ENCODE data around the gene DDAH1. TPM values are rescaled to one million over a fixed set of nuclear protein-coding genes. Genes with fewer than 3 reads are reported as not detected.

The DDAH1 gene
- total RNA-seq, 1 experiment from 2014 or later, result 36.3 TPM

DNA sequence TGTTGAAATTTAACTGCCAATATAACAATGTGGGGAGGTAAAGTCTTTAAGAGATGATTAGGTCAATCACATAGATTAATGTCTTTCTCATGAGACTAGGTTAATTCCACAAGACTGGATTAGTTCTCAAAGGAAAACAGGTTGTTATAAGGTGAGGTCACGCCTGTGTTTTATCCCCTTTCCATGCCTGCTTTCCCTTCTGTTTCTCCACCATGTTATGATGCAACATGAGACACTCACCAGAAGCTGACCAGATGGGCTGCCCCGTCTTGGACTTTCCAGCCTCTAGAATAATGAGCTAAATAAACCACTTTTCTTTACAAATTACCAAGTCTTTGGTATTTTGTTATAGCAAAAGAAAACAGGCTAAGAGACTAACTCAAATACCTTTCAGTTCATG lies 70.8 kb downstream of the DDAH1 start:
- no peak overlapping the region for H3K23ac ChIP-seq (ENCODE audit: insufficient read length, low read depth, low read length)
- no peaks in the 10 kb centered on the region for H3K23me2 ChIP-seq (ENCODE audit: insufficient read length, low read depth, low read length, poor library complexity, severe bottlenecking)
- peak overlapping the region; percentile 24 to 96 (median 72); a peak in 4 of 7 replicates for H3K27ac Mint-ChIP-seq
- peak overlapping the region; percentile 5 for H3K27ac ChIP-seq (ENCODE audit: insufficient read length, low read depth, low read length)
- H3K4me1 Mint-ChIP-seq, result peaks cover 44 to 51% of the 10 kb centered on the region in 2 experiments
- no peak overlapping the region for H2BK5ac ChIP-seq (ENCODE audit: insufficient read length, low read length)
- H2BK15ac ChIP-seq (ENCODE audit: low read depth, low read length), result no peak overlapping the region
- H3K4me2 ChIP-seq (ENCODE audit: insufficient read depth, insufficient read length, low read length), result no peak overlapping the region
- H4K91ac ChIP-seq (ENCODE audit: insufficient read length, low read depth, low read length), result no peak overlapping the region
- H2AK5ac ChIP-seq (ENCODE audit: insufficient read length, low read length), result no peak overlapping the region
- H3T11ph ChIP-seq (ENCODE audit: low read length), result no peak overlapping the region
- H3K4me1 ChIP-seq (ENCODE audit: insufficient read depth, low read length), result peaks cover 5% of the 10 kb centered on the region; the same call in 1 of the 2 replicates
- no peak overlapping the region for H4K5ac ChIP-seq (ENCODE audit: insufficient read length, low read depth, low read length)
- H3K79me1 ChIP-seq (ENCODE audit: insufficient read depth, low read depth, low read length, poor library complexity, severe bottlenecking), result no peaks in the 10 kb centered on the region
- no peak overlapping the region for H2BK120ac ChIP-seq (ENCODE audit: low read depth, low read length, poor library complexity, severe bottlenecking)
- H4K8ac ChIP-seq (replicated peaks; ENCODE audit: insufficient read length, low read depth, low read length), result no peak overlapping the region
- no peak for DNase-seq
- peaks cover 1% of the 10 kb centered on the region for H3K27me3 Mint-ChIP-seq (ENCODE audit: low read depth)
- H3K9me3 ChIP-seq (ENCODE audit: control insufficient read depth, low read depth, low read length), result no peaks in the 10 kb centered on the region
- no peaks in the 10 kb centered on the region for H3K27me3 ChIP-seq (ENCODE audit: insufficient read depth, low read length)
- H3K79me2 ChIP-seq (ENCODE audit: insufficient read depth, low read length), result no peaks in the 10 kb centered on the region; the same call in 1 of the 2 replicates
- no CpG with 5 or more reads among the region's 2 CpGs for WGBS (ENCODE audit: extremely low coverage, insufficient read length, low lambda C conversion rate)
- H3K4ac ChIP-seq (ENCODE audit: low read depth, low read length), result no peak overlapping the region
- peaks cover 4% of the 10 kb centered on the region in 2 experiments; a peak in 2 of 5 replicates for H3K9me3 Mint-ChIP-seq
- H3K14ac ChIP-seq (ENCODE audit: insufficient read depth, low read length), result no peak overlapping the region
- no peak overlapping the region for H3K56ac ChIP-seq (ENCODE audit: insufficient read length, low read depth, low read length)
- H2BK20ac ChIP-seq (ENCODE audit: low read depth, low read length, poor library complexity, severe bottlenecking), result no peak overlapping the region
- TF ChIP-seq, protein P1, sequence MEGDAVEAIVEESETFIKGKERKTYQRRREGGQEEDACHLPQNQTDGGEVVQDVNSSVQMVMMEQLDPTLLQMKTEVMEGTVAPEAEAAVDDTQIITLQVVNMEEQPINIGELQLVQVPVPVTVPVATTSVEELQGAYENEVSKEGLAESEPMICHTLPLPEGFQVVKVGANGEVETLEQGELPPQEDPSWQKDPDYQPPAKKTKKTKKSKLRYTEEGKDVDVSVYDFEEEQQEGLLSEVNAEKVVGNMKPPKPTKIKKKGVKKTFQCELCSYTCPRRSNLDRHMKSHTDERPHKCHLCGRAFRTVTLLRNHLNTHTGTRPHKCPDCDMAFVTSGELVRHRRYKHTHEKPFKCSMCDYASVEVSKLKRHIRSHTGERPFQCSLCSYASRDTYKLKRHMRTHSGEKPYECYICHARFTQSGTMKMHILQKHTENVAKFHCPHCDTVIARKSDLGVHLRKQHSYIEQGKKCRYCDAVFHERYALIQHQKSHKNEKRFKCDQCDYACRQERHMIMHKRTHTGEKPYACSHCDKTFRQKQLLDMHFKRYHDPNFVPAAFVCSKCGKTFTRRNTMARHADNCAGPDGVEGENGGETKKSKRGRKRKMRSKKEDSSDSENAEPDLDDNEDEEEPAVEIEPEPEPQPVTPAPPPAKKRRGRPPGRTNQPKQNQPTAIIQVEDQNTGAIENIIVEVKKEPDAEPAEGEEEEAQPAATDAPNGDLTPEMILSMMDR (conservative IDR thresholded peaks at IDR 0.05), result no peak
- H2BK12ac ChIP-seq (ENCODE audit: insufficient read length, low read depth, low read length), result no peak overlapping the region
- no peak overlapping the region for H2AFZ ChIP-seq (ENCODE audit: low read length)
- peaks cover 0 to 6% (median 4%) of the 10 kb centered on the region in 3 experiments; a peak in 4 of 7 replicates for H3K36me3 Mint-ChIP-seq (ENCODE audit: insufficient read depth in 1 of 3, low read depth in 3 of 3)
- H3K9ac ChIP-seq (ENCODE audit: extremely low read depth, insufficient read length, low read length), result no peak overlapping the region
- no peak overlapping the region for H3K18ac ChIP-seq (ENCODE audit: insufficient read length, low read depth, low read length)
- H4K20me1 ChIP-seq (ENCODE audit: control insufficient read depth, insufficient read depth, insufficient read length), result no peaks in the 10 kb centered on the region
- H3K4me3 Mint-ChIP-seq, result no peak overlapping the region

Data from H9 (cell line).